HepG2 (cell line): ENCODE data around the gene TNNI3. TPM values are rescaled to one million over a fixed set of nuclear protein-coding genes. Genes with fewer than 3 reads are reported as not detected.

Source experiments
- ATAC-seq: fragments of 200-7000 bp; cut with Tn5 transposase; 3 replicates; pipeline ENCODE4 v1.9.1; 2020; ENCODE audit warnings: mild to moderate bottlenecking, moderate library complexity
- BruUV-seq: library from RNA; stranded (reverse); fragments of 400-500 nt; replicated peaks from 2 replicates; lab custom pipeline; 2021; lab: Mats Ljungman, UMichigan
- CTCF ChIA-PET: fragments of 300-600 bp; formaldehyde crosslinking; extraction: SDS; loops from one replicate; lab custom pipeline; 2021; ENCODE audit warnings: low total read pairs, inconsistent platforms, low intra/inter-chr PET ratio; lab: Yijun Ruan, JAX
- POLR2A ChIA-PET: fragments of 350-600 bp; sonication (Branson Sonifier 250); formaldehyde crosslinking; loops from one replicate; lab custom pipeline; 2020; ENCODE audit warnings: antibody characterized with exemption, inconsistent platforms; lab: Yijun Ruan, JAX
- DNase-seq: peaks from one replicate; pipeline ENCODE4 v3.0.0-alpha.2; 2015; ENCODE audit warnings: low spot score
- FAIRE-seq: peaks from 3 replicates; lab custom pipeline; 2011; peaks lifted over from hg19 to GRCh38; lab: Jason Lieb, UNC
- H2AFZ ChIP-seq: one replicate; pipeline ENCODE4 v1.6.1; 2011; ENCODE audit warnings: low read length, inconsistent platforms
- H3K27ac ChIP-seq: fragments of 300-600 bp; 3 replicates; pipeline ENCODE4 v1.8.0; 2011; ENCODE audit warnings: mixed run types, mild to moderate bottlenecking, mixed read lengths, low read length, inconsistent platforms; ENCODE audit not compliant: insufficient read depth; ENCODE audit errors: extremely low read length
- H3K27me3 ChIP-seq, 2 experiments: fragments of 200-600 bp in 1 of 2; 2 replicates in 1 of 2; 3 replicates in 1 of 2; pipeline versions ENCODE4 v1.6.0 to v1.8.0; 2011; ENCODE audit warnings: low read length in 2 of 2, mild to moderate bottlenecking in 2 of 2, moderate library complexity in 2 of 2, inconsistent platforms in 1 of 2; ENCODE audit not compliant: insufficient read depth in 2 of 2, control insufficient read depth in 1 of 2
- H3K36me3 ChIP-seq, 2 experiments: fragments of 200-600 bp in 1 of 2; replicated peaks in 1 of 2; 2 replicates in 1 of 2; 3 replicates in 1 of 2; pipeline versions ENCODE4 v1.5.1 to v1.8.0; 2011; ENCODE audit warnings: low read length in 2 of 2, inconsistent platforms in 1 of 2; ENCODE audit not compliant: insufficient read depth in 2 of 2, control insufficient read depth in 1 of 2
- H3K4me1 ChIP-seq: 2 replicates; pipeline ENCODE4 v1.5.1; 2012; ENCODE audit warnings: low read length, inconsistent platforms; ENCODE audit not compliant: insufficient read depth
- H3K4me2 ChIP-seq: 2 replicates; pipeline ENCODE4 v1.6.0; 2011; ENCODE audit warnings: low read depth, low read length, inconsistent platforms
- H3K4me3 ChIP-seq, 3 experiments: fragments of 200-600 bp in 1 of 3; sonication (generic), shearing (Covaris generic) in 1 of 3; replicated peaks in 1 of 3; 2 replicates each; pipeline ENCODE4 v1.5.1; 2011 to 2016; ENCODE audit warnings: low read length in 3 of 3, inconsistent platforms in 2 of 3, low read depth in 2 of 3, mild to moderate bottlenecking in 2 of 3, control low read depth in 1 of 3, mixed read lengths in 1 of 3; ENCODE audit not compliant: insufficient read depth in 1 of 3
- H3K79me2 ChIP-seq: one replicate; pipeline ENCODE4 v1.6.1; 2011; ENCODE audit warnings: low read length, inconsistent platforms; ENCODE audit not compliant: insufficient read depth
- H3K9ac ChIP-seq: 2 replicates; pipeline ENCODE4 v1.6.0; 2011; ENCODE audit warnings: mild to moderate bottlenecking, low read depth, low read length, inconsistent platforms; ENCODE audit not compliant: insufficient read depth
- H3K9me3 ChIP-seq: 2 replicates; pipeline ENCODE4 v1.5.1; 2012; ENCODE audit warnings: mild to moderate bottlenecking, low read length
- H4K20me1 ChIP-seq: 2 replicates; pipeline ENCODE4 v1.6.0; 2011; ENCODE audit warnings: inconsistent platforms, mild to moderate bottlenecking, low read length, moderate library complexity; ENCODE audit not compliant: insufficient read depth
- EZH2 ChIP-seq: conservative IDR thresholded peaks from 2 replicates; pipeline ENCODE4 v1.6.1; 2012; ENCODE audit warnings: mild to moderate bottlenecking, low read depth, low read length, moderate library complexity
- GABPB1 ChIP-seq: IDR thresholded peaks from 2 replicates; pipeline ENCODE4 v1.6.1; 2016; ENCODE audit warnings: mild to moderate bottlenecking, missing genetic modification reagents, moderate library complexity, missing compliant biosample characterization
- GTF2F1 ChIP-seq: fragments of 150-350 bp; IDR thresholded peaks from 2 replicates; pipeline ENCODE4 v1.6.1; 2014; ENCODE audit warnings: low read length
- HHEX ChIP-seq: IDR thresholded peaks from 2 replicates; pipeline ENCODE4 v1.6.1; 2016; ENCODE audit warnings: control low read depth
- LCORL ChIP-seq, 2 experiments: fragments of 450-650 bp in 1 of 2; sonication (generic) in 1 of 2; formaldehyde crosslinking in 1 of 2; IDR thresholded peaks; 2 replicates each; pipeline versions ENCODE4 v1.5.0 to v1.6.1; 2017 to 2020; ENCODE audit warnings: antibody characterized with exemption in 1 of 2, missing genetic modification reagents in 1 of 2
- MBD4 ChIP-seq: IDR thresholded peaks from 2 replicates; pipeline ENCODE4 v1.6.1; 2012; ENCODE audit warnings: low read length, inconsistent platforms, borderline replicate concordance
- NBN ChIP-seq: fragments of 450-650 bp; conservative IDR thresholded peaks from 2 replicates; pipeline ENCODE4 v1.6.1; 2017
- NR2F6 ChIP-seq, 2 experiments: IDR thresholded peaks; 2 replicates each; pipeline ENCODE4 v1.6.1; 2016; ENCODE audit warnings: antibody characterized with exemption in 1 of 2, mild to moderate bottlenecking in 1 of 2
- THAP11 ChIP-seq: IDR thresholded peaks from 2 replicates; pipeline ENCODE4 v1.6.1; 2016; ENCODE audit warnings: missing biosample characterization, missing genetic modification reagents
- ZFP1 ChIP-seq: IDR thresholded peaks from 2 replicates; pipeline ENCODE4 v1.6.1; 2016
- ZNF124 ChIP-seq: sonication (generic); formaldehyde crosslinking; IDR thresholded peaks from 2 replicates; pipeline ENCODE4 v1.4.0; 2020; ENCODE audit warnings: missing genetic modification reagents
- ZNF3 ChIP-seq: IDR thresholded peaks from 2 replicates; pipeline ENCODE4 v1.7.0; 2017; ENCODE audit warnings: inconsistent platforms
- ZNF431 ChIP-seq: sonication (generic); formaldehyde crosslinking; IDR thresholded peaks from 2 replicates; pipeline ENCODE4 v1.9.0; 2022; ENCODE audit warnings: missing genetic modification reagents, low read depth, mild to moderate bottlenecking, borderline replicate concordance
- in situ Hi-C: cut with HindIII; loops from 2 replicates; pipeline ENCODE4 v1.10.0; 2017; ENCODE audit warnings: low pct_unique_long_range_greater_than_20kb; ENCODE audit not compliant: extremely low pct_ligation_motif_present
- intact Hi-C: fragments of 100-400 bp; cut with micrococcal nuclease; formaldehyde crosslinking; loops from one replicate; pipeline ENCODE4 v1.10.0; 2022; ENCODE audit not compliant: unreplicated experiment
- polyA plus RNA-seq, 8 experiments: library from polyadenylated mRNA; depleted of rRNA in 3 of 8; stranded (reverse) in 7 of 8; unstranded in 1 of 8; fragments of >200 nt; fragmentation: Illumina TruSeq in 4 of 8; extraction: Trizol in 4 of 8; gene quantifications; 2 replicates each; pipeline versions ENCODE4 v1.2.1 to v1.2.3, GENCODE V29; 2011 to 2016; ENCODE audit warnings: low read depth in 4 of 8, missing spikeins in 1 of 8, mixed read lengths in 1 of 8; ENCODE audit not compliant: insufficient read depth in 1 of 8
- total RNA-seq, 5 experiments: library from RNA; depleted of rRNA; stranded (reverse); fragments of >200 nt; fragmentation: Illumina TruSeq; extraction: Trizol; gene quantifications; 2 replicates each; pipeline ENCODE4 v1.2.3, GENCODE V29; 2016; ENCODE audit warnings: low read depth in 1 of 5
- TF ChIP-seq, protein P1 (sequence below), 2 experiments: fragments of 450-650 bp in 1 of 2; sonication (generic) in 1 of 2; formaldehyde crosslinking in 1 of 2; IDR thresholded peaks; 2 replicates each; pipeline versions ENCODE4 v1.6.1 to v1.8.0; 2016 to 2022; ENCODE audit warnings: antibody characterized with exemption in 1 of 2, mild to moderate bottlenecking in 1 of 2, missing genetic modification reagents in 1 of 2
- TF ChIP-seq, protein P2 (sequence below): sonication (generic); formaldehyde crosslinking; IDR thresholded peaks from 2 replicates; pipeline ENCODE4 v1.4.0; 2020; ENCODE audit warnings: missing genetic modification reagents

The TNNI3 gene
- total and polyA plus RNA-seq, 2 of the 13 experiments (the other 11 are each of a cell fraction or from before 2014, with no cell fraction given) = 3.5 to 3.7 TPM

DNA sequence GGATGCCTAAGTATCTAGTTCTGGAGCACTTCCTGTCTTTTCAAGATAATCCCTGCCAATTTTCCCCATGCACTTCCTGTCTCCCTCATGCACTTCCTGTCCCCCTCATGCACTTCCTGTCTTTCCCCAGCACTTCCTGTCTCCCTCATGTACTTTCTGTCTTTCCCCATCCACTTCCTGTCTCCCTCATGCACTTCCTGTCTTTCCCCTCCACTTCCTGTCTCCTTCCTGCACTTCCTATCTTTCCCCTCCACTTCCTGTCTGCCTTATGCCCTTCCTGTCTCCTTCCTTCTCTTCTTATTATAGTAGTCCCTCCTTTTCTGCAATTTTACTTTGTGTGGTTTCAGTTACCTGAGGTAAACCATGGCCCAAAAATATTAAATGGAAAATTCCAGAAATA, 5.5 kb downstream of the TNNI3 start:
- H3K27ac ChIP-seq = no peak overlapping the region
- intact Hi-C loops (no loop called here), in situ Hi-C loops (no loop called here)
- no TSS peak for BruUV-seq
- H3K27me3 ChIP-seq = peaks cover 0 to 11% of the 10 kb centered on the region in 2 experiments; a peak in 2 of 5 replicates
- ChIA-PET POLR2A (interaction anchor here (0.5 kb wide), 1 partner anchor 108 kb away, joined by 3 read pairs; no protein-coding TSS in a partner anchor), CTCF (no interaction called here)
- H3K4me3 ChIP-seq = no peak overlapping the region
- H3K9me3 ChIP-seq = peaks cover 8% of the 10 kb centered on the region
- no peak overlapping the region for H2AFZ ChIP-seq
- DNase-seq (no peak), ATAC-seq (no peak), FAIRE-seq (no peak)
- H4K20me1 ChIP-seq = no peaks in the 10 kb centered on the region
- no peaks in the 10 kb centered on the region for H3K36me3 ChIP-seq
- H3K4me1 ChIP-seq = peaks cover 20% of the 10 kb centered on the region
- H3K79me2 ChIP-seq = no peaks in the 10 kb centered on the region
- H3K9ac ChIP-seq = no peak overlapping the region
- no peak overlapping the region for H3K4me2 ChIP-seq
- TF ChIP-seq ZNF124 (CRISPR knock-in tag) (no peak), NBN (no peak), MBD4 (no peak), ZFP1 (CRISPR knock-in tag) (no peak), HHEX (CRISPR knock-in tag) (no peak), GABPB1 (peak; percentile 53; the same call in 1 of the 2 replicates), NR2F6 (IDR thresholded peaks at IDR 0.05) (no peak), NR2F6 (CRISPR knock-in tag; IDR thresholded peaks at IDR 0.05) (no peak), GTF2F1 (no peak), EZH2 (no peak), LCORL (IDR thresholded peaks at IDR 0.05) (0 out of 2 replicates have a peak, but pooled peaks have one; percentile 29), LCORL (CRISPR knock-in tag; IDR thresholded peaks at IDR 0.05) (no peak), ZNF3 (CRISPR knock-in tag) (no peak), THAP11 (CRISPR knock-in tag) (0 out of 2 replicates have a peak, but pooled peaks have one; percentile 17), ZNF431 (CRISPR knock-in tag) (no peak)
- TF ChIP-seq, protein P1, sequence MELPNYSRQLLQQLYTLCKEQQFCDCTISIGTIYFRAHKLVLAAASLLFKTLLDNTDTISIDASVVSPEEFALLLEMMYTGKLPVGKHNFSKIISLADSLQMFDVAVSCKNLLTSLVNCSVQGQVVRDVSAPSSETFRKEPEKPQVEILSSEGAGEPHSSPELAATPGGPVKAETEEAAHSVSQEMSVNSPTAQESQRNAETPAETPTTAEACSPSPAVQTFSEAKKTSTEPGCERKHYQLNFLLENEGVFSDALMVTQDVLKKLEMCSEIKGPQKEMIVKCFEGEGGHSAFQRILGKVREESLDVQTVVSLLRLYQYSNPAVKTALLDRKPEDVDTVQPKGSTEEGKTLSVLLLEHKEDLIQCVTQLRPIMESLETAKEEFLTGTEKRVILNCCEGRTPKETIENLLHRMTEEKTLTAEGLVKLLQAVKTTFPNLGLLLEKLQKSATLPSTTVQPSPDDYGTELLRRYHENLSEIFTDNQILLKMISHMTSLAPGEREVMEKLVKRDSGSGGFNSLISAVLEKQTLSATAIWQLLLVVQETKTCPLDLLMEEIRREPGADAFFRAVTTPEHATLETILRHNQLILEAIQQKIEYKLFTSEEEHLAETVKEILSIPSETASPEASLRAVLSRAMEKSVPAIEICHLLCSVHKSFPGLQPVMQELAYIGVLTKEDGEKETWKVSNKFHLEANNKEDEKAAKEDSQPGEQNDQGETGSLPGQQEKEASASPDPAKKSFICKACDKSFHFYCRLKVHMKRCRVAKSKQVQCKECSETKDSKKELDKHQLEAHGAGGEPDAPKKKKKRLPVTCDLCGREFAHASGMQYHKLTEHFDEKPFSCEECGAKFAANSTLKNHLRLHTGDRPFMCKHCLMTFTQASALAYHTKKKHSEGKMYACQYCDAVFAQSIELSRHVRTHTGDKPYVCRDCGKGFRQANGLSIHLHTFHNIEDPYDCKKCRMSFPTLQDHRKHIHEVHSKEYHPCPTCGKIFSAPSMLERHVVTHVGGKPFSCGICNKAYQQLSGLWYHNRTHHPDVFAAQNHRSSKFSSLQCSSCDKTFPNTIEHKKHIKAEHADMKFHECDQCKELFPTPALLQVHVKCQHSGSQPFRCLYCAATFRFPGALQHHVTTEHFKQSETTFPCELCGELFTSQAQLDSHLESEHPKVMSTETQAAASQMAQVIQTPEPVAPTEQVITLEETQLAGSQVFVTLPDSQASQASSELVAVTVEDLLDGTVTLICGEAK (IDR thresholded peaks at IDR 0.05) = peak; percentile 59
- TF ChIP-seq, protein P1 (CRISPR knock-in tag; IDR thresholded peaks at IDR 0.05) = no peak
- TF ChIP-seq, protein P2, sequence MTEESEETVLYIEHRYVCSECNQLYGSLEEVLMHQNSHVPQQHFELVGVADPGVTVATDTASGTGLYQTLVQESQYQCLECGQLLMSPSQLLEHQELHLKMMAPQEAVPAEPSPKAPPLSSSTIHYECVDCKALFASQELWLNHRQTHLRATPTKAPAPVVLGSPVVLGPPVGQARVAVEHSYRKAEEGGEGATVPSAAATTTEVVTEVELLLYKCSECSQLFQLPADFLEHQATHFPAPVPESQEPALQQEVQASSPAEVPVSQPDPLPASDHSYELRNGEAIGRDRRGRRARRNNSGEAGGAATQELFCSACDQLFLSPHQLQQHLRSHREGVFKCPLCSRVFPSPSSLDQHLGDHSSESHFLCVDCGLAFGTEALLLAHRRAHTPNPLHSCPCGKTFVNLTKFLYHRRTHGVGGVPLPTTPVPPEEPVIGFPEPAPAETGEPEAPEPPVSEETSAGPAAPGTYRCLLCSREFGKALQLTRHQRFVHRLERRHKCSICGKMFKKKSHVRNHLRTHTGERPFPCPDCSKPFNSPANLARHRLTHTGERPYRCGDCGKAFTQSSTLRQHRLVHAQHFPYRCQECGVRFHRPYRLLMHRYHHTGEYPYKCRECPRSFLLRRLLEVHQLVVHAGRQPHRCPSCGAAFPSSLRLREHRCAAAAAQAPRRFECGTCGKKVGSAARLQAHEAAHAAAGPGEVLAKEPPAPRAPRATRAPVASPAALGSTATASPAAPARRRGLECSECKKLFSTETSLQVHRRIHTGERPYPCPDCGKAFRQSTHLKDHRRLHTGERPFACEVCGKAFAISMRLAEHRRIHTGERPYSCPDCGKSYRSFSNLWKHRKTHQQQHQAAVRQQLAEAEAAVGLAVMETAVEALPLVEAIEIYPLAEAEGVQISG (CRISPR knock-in tag) = peak; percentile 31; the same call in 1 of the 2 replicates
